Ectodermal cell (in vitro differentiated cells): ENCODE data around the gene MSL3. TPM values are rescaled to one million over a fixed set of nuclear protein-coding genes. Genes with fewer than 3 reads are reported as not detected.

ENCODE experiments used
- H3K27ac ChIP-seq: 2 replicates; pipeline ENCODE4 v1.7.0; 2013; ENCODE audit warnings: mild to moderate bottlenecking, low read depth, low read length; ENCODE audit not compliant: insufficient read depth, poor library complexity, severe bottlenecking
- H3K27me3 ChIP-seq: 2 replicates; pipeline ENCODE4 v1.7.0; 2013; ENCODE audit warnings: mild to moderate bottlenecking, low read length; ENCODE audit not compliant: insufficient read depth, control insufficient read depth, poor library complexity, severe bottlenecking
- H3K36me3 ChIP-seq: one replicate; pipeline ENCODE4 v1.7.0; 2013; ENCODE audit warnings: low read length; ENCODE audit not compliant: control insufficient read depth, insufficient read depth
- H3K4me1 ChIP-seq: one replicate; pipeline ENCODE4 v1.7.0; 2013; ENCODE audit warnings: low read length; ENCODE audit not compliant: control insufficient read depth, insufficient read depth
- H3K4me3 ChIP-seq: 2 replicates; pipeline ENCODE4 v1.7.0; 2013; ENCODE audit warnings: low read depth, low read length, control low read depth; ENCODE audit not compliant: insufficient read depth
- H3K9me3 ChIP-seq: 2 replicates; pipeline ENCODE4 v1.7.0; 2013; ENCODE audit warnings: mild to moderate bottlenecking, low read length, moderate library complexity; ENCODE audit not compliant: control insufficient read depth
- WGBS, 2 experiments: methylation state at CpG; one replicate each; pipeline ENCODE4 v1.1.7; 2013; ENCODE audit warnings: missing lambda C conversion rate in 2 of 2; 5-methylcytosine and 5-hydroxymethylcytosine counted together
- polyA plus RNA-seq, 4 experiments: library from polyadenylated mRNA; stranded (reverse); fragments of 50-300 nt; gene quantifications; one replicate each; pipeline ENCODE4 v1.2.3, GENCODE V29; 2013

The MSL3 gene
- polyA plus RNA-seq (2013, experiment 1 of 4), result 34.8 TPM
- polyA plus RNA-seq (2013, experiment 2 of 4), result 31.1 TPM
- 25.4 TPM for polyA plus RNA-seq (2013, experiment 3 of 4)
- 29.7 TPM for polyA plus RNA-seq (2013, experiment 4 of 4)

GRCh38 chrX:11757719-11758399 lies at the start of gene MSL3:
Gene MSL3, plus strand, starts transcription at chrX:11758237. Its CDS starts 27 bp downstream, at chrX:11758264.
- Histone ChIP-seq H3K4me3 (peak within 1 kb of the TSS; percentile 78), H3K36me3 (peaks cover 4% of the 10 kb centered on the region), H3K27me3 (no peaks in the 10 kb centered on the region), H3K4me1 (no peaks in the 10 kb centered on the region), H3K27ac (peak within 1 kb of the TSS; percentile 69), H3K9me3 (no peaks in the 10 kb centered on the region)
- 0 to 1% methylated on average over 73 to 87 of the region's 93 CpGs for WGBS, 2 experiments

GRCh38 chrX:11722304-11722703 lies 35.7 kb upstream of the MSL3 start:
- H3K9me3 ChIP-seq, result no peaks in the 10 kb centered on the region
- H3K4me3 ChIP-seq, result no peak overlapping the region
- no peaks in the 10 kb centered on the region for H3K36me3 ChIP-seq
- H3K27me3 ChIP-seq, result no peaks in the 10 kb centered on the region
- no peak overlapping the region for H3K27ac ChIP-seq
- H3K4me1 ChIP-seq, result no peaks in the 10 kb centered on the region
- WGBS, 2 experiments, result 90 to 94% methylated on average over 5 of the region's 5 CpGs

- Histone ChIP-seq H3K36me3 (no peaks in the 10 kb centered on the region), H3K27ac (no peak overlapping the region), H3K4me3 (no peak overlapping the region), H3K4me1 (no peaks in the 10 kb centered on the region), H3K27me3 (no peaks in the 10 kb centered on the region), H3K9me3 (no peaks in the 10 kb centered on the region)
- 78 to 86% methylated on average over 6 to 7 of the region's 7 CpGs for WGBS, 2 experiments
Measured at GRCh38 chrX:11724122-11725017, 33.7 kb upstream of the MSL3 start.

- Histone ChIP-seq H3K9me3 (no peaks in the 10 kb centered on the region), H3K27me3 (no peaks in the 10 kb centered on the region), H3K4me3 (no peak overlapping the region), H3K4me1 (no peaks in the 10 kb centered on the region), H3K27ac (no peak overlapping the region), H3K36me3 (no peaks in the 10 kb centered on the region)
- 89 to 95% methylated on average over 7 of the region's 8 CpGs for WGBS, 2 experiments
Measured at GRCh38 chrX:11725631-11726442, 32.2 kb upstream of the MSL3 start.

- Histone ChIP-seq H3K4me1 (no peaks in the 10 kb centered on the region), H3K4me3 (no peak overlapping the region), H3K27ac (no peak overlapping the region), H3K27me3 (no peaks in the 10 kb centered on the region), H3K9me3 (no peaks in the 10 kb centered on the region), H3K36me3 (no peaks in the 10 kb centered on the region)
- WGBS, 2 experiments, result 100% methylated on average over 1 of the region's 2 CpGs
Measured at GRCh38 chrX:11728556-11728955, 29.5 kb upstream of the MSL3 start.

- Histone ChIP-seq H3K9me3 (no peaks in the 10 kb centered on the region), H3K4me1 (no peaks in the 10 kb centered on the region), H3K4me3 (no peak overlapping the region), H3K27me3 (no peaks in the 10 kb centered on the region), H3K27ac (no peak overlapping the region), H3K36me3 (no peaks in the 10 kb centered on the region)
- 87 to 92% methylated on average over 1 of the region's 1 CpG for WGBS, 2 experiments
Measured at GRCh38 chrX:11733614-11734013, 24.4 kb upstream of the MSL3 start.

GRCh38 chrX:11739776-11740175 lies 18.3 kb upstream of the MSL3 start:
- 100% methylated on average over 1 to 2 of the region's 2 CpGs for whole genome bisulfite sequencing, 2 experiments
- H3K27me3 ChIP-seq, result no peaks in the 10 kb centered on the region
- H3K27ac ChIP-seq, result no peak overlapping the region
- H3K4me3 ChIP-seq, result no peak overlapping the region
- H3K4me1 ChIP-seq, result no peaks in the 10 kb centered on the region
- no peaks in the 10 kb centered on the region for H3K36me3 ChIP-seq
- no peaks in the 10 kb centered on the region for H3K9me3 ChIP-seq

- Histone ChIP-seq H3K36me3 (no peaks in the 10 kb centered on the region), H3K4me3 (no peak overlapping the region), H3K9me3 (no peaks in the 10 kb centered on the region), H3K27ac (no peak overlapping the region), H3K4me1 (no peaks in the 10 kb centered on the region), H3K27me3 (no peaks in the 10 kb centered on the region)
- WGBS, 2 experiments, result 87 to 100% methylated on average over 3 of the region's 3 CpGs
Measured at GRCh38 chrX:11740794-11741193, 17.2 kb upstream of the MSL3 start.

GRCh38 chrX:11741574-11741973 lies 16.5 kb upstream of the MSL3 start:
- no peaks in the 10 kb centered on the region for H3K4me1 ChIP-seq
- no peak overlapping the region for H3K4me3 ChIP-seq
- no peak overlapping the region for H3K27ac ChIP-seq
- no peaks in the 10 kb centered on the region for H3K27me3 ChIP-seq
- no peaks in the 10 kb centered on the region for H3K36me3 ChIP-seq
- 79 to 80% methylated on average over 2 of the region's 2 CpGs for WGBS, 2 experiments
- H3K9me3 ChIP-seq, result no peaks in the 10 kb centered on the region
